ENCODE results near the gene ZNF366. TPM values are rescaled to one million over a fixed set of nuclear protein-coding genes. Genes with fewer than 3 reads are reported as not detected.

The ZNF366 gene
- total and polyA plus RNA-seq, 9 donors = 2.1 to 3.7 (median 2.7) TPM

- Histone ChIP-seq H3K4me3 (ENCODE audit: low read length) (no peak overlapping the region), H3K9me3 (replicated peaks; ENCODE audit: control insufficient read depth, low read depth, low read length) (no peaks in the 10 kb centered on the region), H3K27me3 (ENCODE audit: control insufficient read depth, insufficient read depth, low read length) (no peaks in the 10 kb centered on the region), H3K27ac (ENCODE audit: low read length) (peak overlapping the region; percentile 56), H3K36me3 (ENCODE audit: control insufficient read depth, insufficient read depth, low read length) (no peaks in the 10 kb centered on the region), H3K4me1 (ENCODE audit: control insufficient read depth, insufficient read depth, low read length) (peaks cover 30% of the 10 kb centered on the region)
- no peak for DNase-seq
- WGBS (ENCODE audit: insufficient coverage) = 100% methylated on average over 6 of the region's 8 CpGs
Measured at GRCh38 chr5:72508241-72509170, 1.3 kb upstream of the ZNF366 start.

GRCh38 chr5:72507907-72508238 is 663 bp upstream of the ZNF366 start:
- no peak overlapping the region for H3K4me3 ChIP-seq (ENCODE audit: low read length)
- no peaks in the 10 kb centered on the region for H3K27me3 ChIP-seq (ENCODE audit: control insufficient read depth, insufficient read depth, low read length)
- no peaks in the 10 kb centered on the region for H3K9me3 ChIP-seq (replicated peaks; ENCODE audit: control insufficient read depth, low read depth, low read length)
- H3K27ac ChIP-seq (ENCODE audit: low read length) = peak overlapping the region; percentile 56
- WGBS (ENCODE audit: insufficient coverage) = 100% methylated on average over 1 of the region's 5 CpGs
- H3K36me3 ChIP-seq (ENCODE audit: control insufficient read depth, insufficient read depth, low read length) = no peaks in the 10 kb centered on the region
- peaks cover 30% of the 10 kb centered on the region for H3K4me1 ChIP-seq (ENCODE audit: control insufficient read depth, insufficient read depth, low read length)
- DNase-seq = no peak

GRCh38 chr5:72506158-72506549 is 1.1 kb downstream of the ZNF366 start:
- peak overlapping the region; percentile 16 for H3K4me3 ChIP-seq (ENCODE audit: low read length)

GRCh38 chr5:72505539-72506157 is 1.6 kb downstream of the ZNF366 start:
- Histone ChIP-seq H3K4me1 (ENCODE audit: control insufficient read depth, insufficient read depth, low read length) (peaks cover 23% of the 10 kb centered on the region), H3K9me3 (replicated peaks; ENCODE audit: control insufficient read depth, low read depth, low read length) (no peaks in the 10 kb centered on the region), H3K27ac (ENCODE audit: low read length) (peak overlapping the region; percentile 57), H3K27me3 (ENCODE audit: control insufficient read depth, insufficient read depth, low read length) (no peaks in the 10 kb centered on the region), H3K36me3 (ENCODE audit: control insufficient read depth, insufficient read depth, low read length) (no peaks in the 10 kb centered on the region), H3K4me3 (ENCODE audit: low read length) (peak overlapping the region; percentile 11)
- DNase-seq = no peak
- 90% methylated on average over 3 of the region's 7 CpGs for WGBS (ENCODE audit: insufficient coverage)

More at GRCh38 chr5:72506158-72506549, 1.1 kb downstream of the ZNF366 start:
- H3K9me3 ChIP-seq (replicated peaks; ENCODE audit: control insufficient read depth, low read depth, low read length) = no peaks in the 10 kb centered on the region
- no peaks in the 10 kb centered on the region for H3K27me3 ChIP-seq (ENCODE audit: control insufficient read depth, insufficient read depth, low read length)
- H3K27ac ChIP-seq (ENCODE audit: low read length) = peak overlapping the region; percentile 57
- H3K4me1 ChIP-seq (ENCODE audit: control insufficient read depth, insufficient read depth, low read length) = peaks cover 27% of the 10 kb centered on the region
- H3K36me3 ChIP-seq (ENCODE audit: control insufficient read depth, insufficient read depth, low read length) = no peaks in the 10 kb centered on the region
- WGBS (ENCODE audit: insufficient coverage) = no CpG with 5 or more reads among the region's 7 CpGs
- DNase-seq = no peak

GRCh38 chr5:72505016-72505415 is 2.2 kb downstream of the ZNF366 start:
- no peak for DNase-seq
- H3K36me3 ChIP-seq (ENCODE audit: control insufficient read depth, insufficient read depth, low read length) = no peaks in the 10 kb centered on the region
- WGBS (ENCODE audit: insufficient coverage) = no CpG with 5 or more reads among the region's 5 CpGs
- peaks cover 18% of the 10 kb centered on the region for H3K4me1 ChIP-seq (ENCODE audit: control insufficient read depth, insufficient read depth, low read length)
- no peaks in the 10 kb centered on the region for H3K9me3 ChIP-seq (replicated peaks; ENCODE audit: control insufficient read depth, low read depth, low read length)
- no peak overlapping the region for H3K4me3 ChIP-seq (ENCODE audit: low read length)
- peak overlapping the region; percentile 5 for H3K27ac ChIP-seq (ENCODE audit: low read length)
- no peaks in the 10 kb centered on the region for H3K27me3 ChIP-seq (ENCODE audit: control insufficient read depth, insufficient read depth, low read length)

- Histone ChIP-seq H3K4me1 (ENCODE audit: control insufficient read depth, insufficient read depth, low read length) (peaks cover 15% of the 10 kb centered on the region), H3K4me3 (ENCODE audit: low read length) (no peak overlapping the region), H3K27me3 (ENCODE audit: control insufficient read depth, insufficient read depth, low read length) (no peaks in the 10 kb centered on the region), H3K27ac (ENCODE audit: low read length) (no peak overlapping the region), H3K9me3 (replicated peaks; ENCODE audit: control insufficient read depth, low read depth, low read length) (no peaks in the 10 kb centered on the region), H3K36me3 (ENCODE audit: control insufficient read depth, insufficient read depth, low read length) (no peaks in the 10 kb centered on the region)
- WGBS (ENCODE audit: insufficient coverage) = no CpG with 5 or more reads among the region's 14 CpGs
- DNase-seq = no peak
Measured at GRCh38 chr5:72503888-72504491, 3.2 kb downstream of the ZNF366 start.

- no peaks in the 10 kb centered on the region for H3K36me3 ChIP-seq (ENCODE audit: control insufficient read depth, insufficient read depth, low read length)
- WGBS (ENCODE audit: insufficient coverage) = no CpG with 5 or more reads among the region's 3 CpGs
- no peak overlapping the region for H3K4me3 ChIP-seq (ENCODE audit: low read length)
- H3K27ac ChIP-seq (ENCODE audit: low read length) = no peak overlapping the region
- DNase-seq = peak; percentile 59
- H3K4me1 ChIP-seq (ENCODE audit: control insufficient read depth, insufficient read depth, low read length) = peaks cover 8% of the 10 kb centered on the region
- H3K9me3 ChIP-seq (replicated peaks; ENCODE audit: control insufficient read depth, low read depth, low read length) = no peaks in the 10 kb centered on the region
- no peaks in the 10 kb centered on the region for H3K27me3 ChIP-seq (ENCODE audit: control insufficient read depth, insufficient read depth, low read length)
Measured at GRCh38 chr5:72501488-72501887, 5.7 kb downstream of the ZNF366 start.

GRCh38 chr5:72499730-72500129 is 7.5 kb downstream of the ZNF366 start:
- Histone ChIP-seq H3K27ac (ENCODE audit: low read length) (peak overlapping the region; percentile 64), H3K4me1 (ENCODE audit: control insufficient read depth, insufficient read depth, low read length) (peaks cover 9% of the 10 kb centered on the region), H3K9me3 (replicated peaks; ENCODE audit: control insufficient read depth, low read depth, low read length) (no peaks in the 10 kb centered on the region), H3K27me3 (ENCODE audit: control insufficient read depth, insufficient read depth, low read length) (no peaks in the 10 kb centered on the region), H3K4me3 (ENCODE audit: low read length) (no peak overlapping the region), H3K36me3 (ENCODE audit: control insufficient read depth, insufficient read depth, low read length) (no peaks in the 10 kb centered on the region)
- WGBS (ENCODE audit: insufficient coverage) = 92% methylated on average over 2 of the region's 12 CpGs
- peak; percentile 85 for DNase-seq

- H3K9me3 ChIP-seq (replicated peaks; ENCODE audit: control insufficient read depth, low read depth, low read length) = no peaks in the 10 kb centered on the region
- H3K4me1 ChIP-seq (ENCODE audit: control insufficient read depth, insufficient read depth, low read length) = peaks cover 9% of the 10 kb centered on the region
- H3K4me3 ChIP-seq (ENCODE audit: low read length) = no peak overlapping the region
- DNase-seq = no peak
- H3K36me3 ChIP-seq (ENCODE audit: control insufficient read depth, insufficient read depth, low read length) = no peaks in the 10 kb centered on the region
- H3K27ac ChIP-seq (ENCODE audit: low read length) = peak overlapping the region; percentile 64
- WGBS (ENCODE audit: insufficient coverage) = no CpG with 5 or more reads among the region's 2 CpGs
- no peaks in the 10 kb centered on the region for H3K27me3 ChIP-seq (ENCODE audit: control insufficient read depth, insufficient read depth, low read length)
Measured at GRCh38 chr5:72499090-72499489, 8.1 kb downstream of the ZNF366 start.

GRCh38 chr5:72498284-72498683 is 8.9 kb downstream of the ZNF366 start:
- H3K27me3 ChIP-seq (ENCODE audit: control insufficient read depth, insufficient read depth, low read length) = no peaks in the 10 kb centered on the region
- H3K9me3 ChIP-seq (replicated peaks; ENCODE audit: control insufficient read depth, low read depth, low read length) = no peaks in the 10 kb centered on the region
- H3K36me3 ChIP-seq (ENCODE audit: control insufficient read depth, insufficient read depth, low read length) = no peaks in the 10 kb centered on the region
- no peak for DNase-seq
- WGBS (ENCODE audit: insufficient coverage) = no CpG with 5 or more reads among the region's 2 CpGs
- peaks cover 9% of the 10 kb centered on the region for H3K4me1 ChIP-seq (ENCODE audit: control insufficient read depth, insufficient read depth, low read length)
- H3K27ac ChIP-seq (ENCODE audit: low read length) = no peak overlapping the region
- no peak overlapping the region for H3K4me3 ChIP-seq (ENCODE audit: low read length)
